ENCODE data around the gene NCKAP1. TPM values are rescaled to one million over a fixed set of nuclear protein-coding genes. Genes with fewer than 3 reads are reported as not detected.

Gene NCKAP1
- total RNA-seq, 1 donor from 2014 or later, result 116 TPM

GRCh38 chr2:183068561-183068960 lies 30.3 kb upstream of the NCKAP1 start:
- H3K9me3 Mint-ChIP-seq (ENCODE audit: unreplicated experiment), result peaks cover 2% of the 10 kb centered on the region
- TF ChIP-seq, protein P1, sequence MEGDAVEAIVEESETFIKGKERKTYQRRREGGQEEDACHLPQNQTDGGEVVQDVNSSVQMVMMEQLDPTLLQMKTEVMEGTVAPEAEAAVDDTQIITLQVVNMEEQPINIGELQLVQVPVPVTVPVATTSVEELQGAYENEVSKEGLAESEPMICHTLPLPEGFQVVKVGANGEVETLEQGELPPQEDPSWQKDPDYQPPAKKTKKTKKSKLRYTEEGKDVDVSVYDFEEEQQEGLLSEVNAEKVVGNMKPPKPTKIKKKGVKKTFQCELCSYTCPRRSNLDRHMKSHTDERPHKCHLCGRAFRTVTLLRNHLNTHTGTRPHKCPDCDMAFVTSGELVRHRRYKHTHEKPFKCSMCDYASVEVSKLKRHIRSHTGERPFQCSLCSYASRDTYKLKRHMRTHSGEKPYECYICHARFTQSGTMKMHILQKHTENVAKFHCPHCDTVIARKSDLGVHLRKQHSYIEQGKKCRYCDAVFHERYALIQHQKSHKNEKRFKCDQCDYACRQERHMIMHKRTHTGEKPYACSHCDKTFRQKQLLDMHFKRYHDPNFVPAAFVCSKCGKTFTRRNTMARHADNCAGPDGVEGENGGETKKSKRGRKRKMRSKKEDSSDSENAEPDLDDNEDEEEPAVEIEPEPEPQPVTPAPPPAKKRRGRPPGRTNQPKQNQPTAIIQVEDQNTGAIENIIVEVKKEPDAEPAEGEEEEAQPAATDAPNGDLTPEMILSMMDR (IDR thresholded peaks at IDR 0.05; ENCODE audit: partially characterized antibody, unreplicated experiment), result no peak
- no peak overlapping the region for H3K27ac Mint-ChIP-seq (ENCODE audit: unreplicated experiment)
- H3K4me1 Mint-ChIP-seq (ENCODE audit: low read depth, unreplicated experiment), result no peaks in the 10 kb centered on the region
- no peaks in the 10 kb centered on the region for H3K36me3 Mint-ChIP-seq (ENCODE audit: unreplicated experiment)
- H3K4me3 Mint-ChIP-seq (ENCODE audit: unreplicated experiment), result no peak overlapping the region
- no peak for DNase-seq
- no peaks in the 10 kb centered on the region for H3K27me3 Mint-ChIP-seq (ENCODE audit: unreplicated experiment)

GRCh38 chr2:183063083-183063482 lies 24.8 kb upstream of the NCKAP1 start:
- no peak overlapping the region for H3K27ac Mint-ChIP-seq (ENCODE audit: unreplicated experiment)
- H3K9me3 Mint-ChIP-seq (ENCODE audit: unreplicated experiment), result no peaks in the 10 kb centered on the region

GRCh38 chr2:183060571-183061231 lies 22.4 kb upstream of the NCKAP1 start:
- no peaks in the 10 kb centered on the region for H3K9me3 Mint-ChIP-seq (ENCODE audit: unreplicated experiment)
- H3K36me3 Mint-ChIP-seq (ENCODE audit: unreplicated experiment), result no peaks in the 10 kb centered on the region
- H3K4me3 Mint-ChIP-seq (ENCODE audit: unreplicated experiment), result no peak overlapping the region
- peaks cover 3% of the 10 kb centered on the region for H3K27me3 Mint-ChIP-seq (ENCODE audit: unreplicated experiment)
- DNase-seq, result no peak
- H3K27ac Mint-ChIP-seq (ENCODE audit: unreplicated experiment), result no peak overlapping the region
- TF ChIP-seq, protein P1 (IDR thresholded peaks at IDR 0.05; ENCODE audit: partially characterized antibody, unreplicated experiment), result no peak
- H3K4me1 Mint-ChIP-seq (ENCODE audit: low read depth, unreplicated experiment), result no peaks in the 10 kb centered on the region

More at GRCh38 chr2:183063083-183063482, 24.8 kb upstream of the NCKAP1 start:
- Mint-ChIP-seq H3K4me3 (ENCODE audit: unreplicated experiment) (no peak overlapping the region), H3K27me3 (ENCODE audit: unreplicated experiment) (peaks cover 3% of the 10 kb centered on the region), H3K36me3 (ENCODE audit: unreplicated experiment) (no peaks in the 10 kb centered on the region), H3K4me1 (ENCODE audit: low read depth, unreplicated experiment) (no peaks in the 10 kb centered on the region)
- no peak for DNase-seq
- TF ChIP-seq, protein P1 (IDR thresholded peaks at IDR 0.05; ENCODE audit: partially characterized antibody, unreplicated experiment), result no peak

GRCh38 chr2:183059561-183059960 lies 21.3 kb upstream of the NCKAP1 start:
- no peaks in the 10 kb centered on the region for H3K36me3 Mint-ChIP-seq (ENCODE audit: unreplicated experiment)
- H3K27me3 Mint-ChIP-seq (ENCODE audit: unreplicated experiment), result peaks cover 3% of the 10 kb centered on the region
- H3K27ac Mint-ChIP-seq (ENCODE audit: unreplicated experiment), result no peak overlapping the region
- no peak overlapping the region for H3K4me3 Mint-ChIP-seq (ENCODE audit: unreplicated experiment)
- TF ChIP-seq, protein P1 (IDR thresholded peaks at IDR 0.05; ENCODE audit: partially characterized antibody, unreplicated experiment), result no peak
- H3K9me3 Mint-ChIP-seq (ENCODE audit: unreplicated experiment), result no peaks in the 10 kb centered on the region
- DNase-seq, result no peak
- no peaks in the 10 kb centered on the region for H3K4me1 Mint-ChIP-seq (ENCODE audit: low read depth, unreplicated experiment)

GRCh38 chr2:183057333-183057985 lies 19.2 kb upstream of the NCKAP1 start:
- Mint-ChIP-seq H3K27ac (ENCODE audit: unreplicated experiment) (no peak overlapping the region), H3K36me3 (ENCODE audit: unreplicated experiment) (no peaks in the 10 kb centered on the region), H3K4me1 (ENCODE audit: low read depth, unreplicated experiment) (no peaks in the 10 kb centered on the region), H3K27me3 (ENCODE audit: unreplicated experiment) (peaks cover 3% of the 10 kb centered on the region), H3K9me3 (ENCODE audit: unreplicated experiment) (no peaks in the 10 kb centered on the region), H3K4me3 (ENCODE audit: unreplicated experiment) (no peak overlapping the region)
- TF ChIP-seq, protein P1 (IDR thresholded peaks at IDR 0.05; ENCODE audit: partially characterized antibody, unreplicated experiment), result no peak
- no peak for DNase-seq
